ENCODE data around the gene MYO5B.
"Not testable (repeated sequence)": the region's sequence is repeated elsewhere in the genome, so short reads cannot be mapped to it uniquely, and the experiment has no call there.

Gene MYO5B

GRCh38 chr18:49814147-49814499, 380.8 kb downstream of the MYO5B start:
- peak; percentile 34 for DNase-seq

- peak; percentile 56 for DNase-seq
Observed at GRCh38 chr18:49813319-49814146, 381.4 kb downstream of the MYO5B start, which contains the start of gene ACAA2. ACAA2 (minus strand) TSS chr18:49813533; CDS start chr18:49813484, 49 bp downstream.

GRCh38 chr18:49813069-49813318, 382.0 kb downstream of the MYO5B start:
- DNase-seq: no peak

- DNase-seq: no peak
Observed at GRCh38 chr18:49812286-49813068, 382.5 kb downstream of the MYO5B start.

GRCh38 chr18:49811151-49811938, 383.6 kb downstream of the MYO5B start:
- no peak for DNase-seq

GRCh38 chr18:49808553-49809191, 386.3 kb downstream of the MYO5B start:
- not testable (repeated sequence) for DNase-seq

GRCh38 chr18:49804096-49804495, 390.9 kb downstream of the MYO5B start:
- no peak for DNase-seq

- no peak for DNase-seq
Observed at GRCh38 chr18:49802623-49803022, 392.3 kb downstream of the MYO5B start.

GRCh38 chr18:49800491-49800890, 394.5 kb downstream of the MYO5B start:
- not testable (repeated sequence) for DNase-seq

GRCh38 chr18:49799806-49800205, 395.1 kb downstream of the MYO5B start:
- not testable (repeated sequence) for DNase-seq

- DNase-seq: no peak
Observed at GRCh38 chr18:49798001-49798400, 396.9 kb downstream of the MYO5B start.

- DNase-seq: no peak
Observed at GRCh38 chr18:49795612-49796552, 399.1 kb downstream of the MYO5B start.

GRCh38 chr18:49794743-49795142, 400.2 kb downstream of the MYO5B start:
- DNase-seq: no peak

- DNase-seq: not testable (repeated sequence)
Observed at GRCh38 chr18:49789560-49790134, 405.3 kb downstream of the MYO5B start.

- no peak for DNase-seq
Observed at GRCh38 chr18:49788327-49788898, 406.5 kb downstream of the MYO5B start.

GRCh38 chr18:49786019-49786720, 408.8 kb downstream of the MYO5B start:
- DNase-seq: no peak

GRCh38 chr18:49784427-49785185, 410.3 kb downstream of the MYO5B start:
- no peak for DNase-seq

GRCh38 chr18:49783631-49784030, 411.3 kb downstream of the MYO5B start:
- not testable (repeated sequence) for DNase-seq

GRCh38 chr18:49778826-49779465, 416.0 kb downstream of the MYO5B start:
- DNase-seq: no peak

Measured in effector CD8-positive, alpha-beta T cell (primary cell).